Measurements from ENCODE around the gene CAPN14.

DNA sequence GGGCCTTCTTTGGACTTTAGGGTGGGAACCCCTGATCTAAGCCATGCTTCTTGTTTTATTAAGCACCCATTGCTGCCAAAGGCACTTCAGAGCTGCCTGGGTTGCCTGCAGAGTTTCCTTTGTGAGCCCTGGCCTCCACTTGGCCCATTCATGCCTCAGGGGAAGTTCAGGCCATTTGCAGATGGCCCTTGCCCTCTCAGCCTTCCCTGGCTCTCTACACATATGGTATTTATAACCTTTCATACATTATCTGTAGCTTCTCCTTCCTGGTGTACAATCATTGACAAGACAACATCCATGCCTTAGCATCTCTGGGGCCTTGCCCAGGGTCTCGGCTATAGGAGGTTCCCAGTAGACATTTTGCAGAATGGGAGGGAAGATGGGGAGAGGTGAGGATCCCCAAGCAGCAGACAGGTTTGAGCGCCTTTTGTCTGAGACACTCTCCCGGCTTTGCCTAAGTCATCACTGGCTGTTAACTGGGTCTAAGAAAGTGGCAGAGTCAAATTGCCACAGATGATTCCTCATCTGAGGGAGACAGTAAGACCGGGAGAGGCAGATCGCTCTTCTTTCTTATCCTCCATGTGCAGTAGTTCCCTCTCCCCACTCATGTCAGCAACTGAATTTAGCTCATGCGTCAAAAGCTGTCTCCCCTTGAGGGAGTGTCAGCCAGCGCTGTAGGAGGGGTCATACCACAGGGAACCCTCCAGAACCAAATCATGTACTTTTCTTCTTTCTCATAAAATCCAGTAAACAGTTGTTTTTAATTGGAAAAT is 19.3 kb upstream of the CAPN14 start:
- TF ChIP-seq CTCF (IDR thresholded peaks at IDR 0.05) = no peak
- TF ChIP-seq POLR2A (IDR thresholded peaks at IDR 0.05) = no peak
- TF ChIP-seq POLR2AphosphoS5 (IDR thresholded peaks at IDR 0.05) = no peak

Data from gastroesophageal sphincter (tissue), 3 donors.